Measurements from ENCODE around the gene PXK.
"Not testable (repeated sequence)": the region's sequence is repeated elsewhere in the genome, so short reads cannot be mapped to it uniquely, and the experiment has no call there.

GRCh38 chr3:58288964-58289613 is 43.6 kb upstream of the PXK start:
- not testable (repeated sequence) for TF ChIP-seq CTCF, EP300, POLR2A (IDR thresholded peaks at IDR 0.05)
